HG02970 (cell line): ENCODE data around the gene SHROOM3.

Experiments
- ATAC-seq: cut with Tn5 transposase; IDR thresholded peaks from one replicate; pipeline ENCODE4 v1.9.1; 2021; ENCODE audit warnings: mild to moderate bottlenecking, moderate library complexity, moderate number of reproducible peaks; ENCODE audit not compliant: unreplicated experiment, low FRiP score

The SHROOM3 gene

GRCh38 chr4:76649086-76649485 lies 214.1 kb downstream of the SHROOM3 start:
- ATAC-seq = no peak

- no peak for ATAC-seq
Observed at GRCh38 chr4:76651616-76652015, 216.6 kb downstream of the SHROOM3 start.

GRCh38 chr4:76652389-76652788 lies 217.4 kb downstream of the SHROOM3 start:
- no peak for ATAC-seq

DNA sequence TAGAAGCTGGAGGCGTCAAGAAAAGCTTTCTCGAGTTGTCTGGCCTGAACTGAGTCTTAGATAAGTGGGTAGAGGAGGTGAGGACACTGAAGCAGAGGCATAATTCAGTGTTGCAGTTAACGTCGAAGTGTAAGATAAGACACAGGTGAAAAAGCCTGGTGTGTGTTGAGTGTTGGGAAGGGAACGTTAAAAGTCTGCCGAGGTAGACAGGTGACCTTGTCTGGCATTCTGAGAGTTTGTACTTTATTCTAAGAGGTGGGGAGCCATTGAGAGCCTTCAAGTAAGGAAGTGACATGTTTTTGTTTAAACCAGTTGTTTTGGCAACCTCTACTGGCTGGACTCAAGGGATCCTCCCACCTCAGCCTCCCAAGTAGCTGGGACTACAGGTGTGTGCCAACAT lies 219.1 kb downstream of the SHROOM3 start:
- no peak for ATAC-seq

DNA sequence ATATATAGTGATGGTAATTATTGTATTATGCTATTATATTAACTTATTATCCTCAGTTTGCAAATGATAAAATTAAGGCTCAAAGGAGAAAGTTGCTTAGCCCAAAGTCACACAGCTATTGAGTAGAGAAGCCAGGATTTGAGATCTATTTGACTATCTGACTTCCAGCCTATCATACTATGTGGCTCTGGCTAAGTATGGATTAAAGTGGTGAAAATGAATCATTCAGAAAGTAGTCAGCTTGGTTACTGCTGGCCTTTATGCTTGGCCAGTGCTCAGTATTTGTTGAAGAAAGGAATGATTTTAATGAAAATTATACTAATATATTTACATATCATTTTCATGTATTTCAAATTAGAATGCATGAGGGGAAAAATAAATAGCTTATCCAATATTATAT lies 219.8 kb downstream of the SHROOM3 start:
- no peak for ATAC-seq

DNA sequence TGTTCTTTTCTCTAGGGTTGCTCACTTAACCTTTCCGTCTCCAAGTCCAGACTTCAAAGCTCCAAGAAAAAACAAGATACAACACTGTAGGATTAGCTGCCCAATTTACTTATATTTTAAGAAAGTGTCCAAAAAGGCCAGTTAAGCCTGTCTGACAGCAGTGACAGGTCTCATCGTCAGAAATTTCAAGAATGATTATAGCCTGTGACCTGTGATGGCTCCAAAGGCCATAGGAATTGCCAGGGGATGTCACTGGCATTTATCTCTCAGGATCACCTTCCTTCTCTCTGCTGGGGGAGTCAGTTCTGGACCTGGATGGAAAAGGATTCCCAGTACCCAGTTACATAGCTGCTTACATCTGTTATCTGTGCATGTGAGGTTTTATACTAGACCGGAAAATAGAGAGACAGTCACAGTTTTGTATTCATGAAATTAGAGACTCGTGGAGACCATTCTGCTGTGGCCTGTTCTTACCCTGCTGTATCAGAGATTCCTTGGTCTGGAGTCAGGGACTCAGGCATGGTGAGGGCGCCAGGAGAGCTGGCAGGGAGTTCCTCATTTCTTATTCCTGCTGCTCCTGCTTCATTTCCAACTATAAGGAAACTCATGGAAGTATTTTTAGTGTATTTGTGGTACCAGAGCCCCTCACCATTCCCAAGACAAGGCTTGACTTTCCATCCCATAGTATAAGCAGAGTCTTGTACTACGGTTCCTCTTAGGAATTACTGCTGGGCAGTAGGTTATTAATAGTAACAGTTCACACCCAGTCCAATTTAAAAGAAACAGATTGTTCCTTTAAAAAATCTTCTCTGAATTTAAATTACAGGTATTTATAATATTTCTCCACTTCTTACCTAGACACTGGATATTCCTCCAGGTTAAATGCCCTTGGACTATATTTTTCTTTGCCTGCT lies 220.8 kb downstream of the SHROOM3 start:
- ATAC-seq = no peak

GRCh38 chr4:76657443-76657842 lies 222.4 kb downstream of the SHROOM3 start:
- ATAC-seq = no peak

DNA sequence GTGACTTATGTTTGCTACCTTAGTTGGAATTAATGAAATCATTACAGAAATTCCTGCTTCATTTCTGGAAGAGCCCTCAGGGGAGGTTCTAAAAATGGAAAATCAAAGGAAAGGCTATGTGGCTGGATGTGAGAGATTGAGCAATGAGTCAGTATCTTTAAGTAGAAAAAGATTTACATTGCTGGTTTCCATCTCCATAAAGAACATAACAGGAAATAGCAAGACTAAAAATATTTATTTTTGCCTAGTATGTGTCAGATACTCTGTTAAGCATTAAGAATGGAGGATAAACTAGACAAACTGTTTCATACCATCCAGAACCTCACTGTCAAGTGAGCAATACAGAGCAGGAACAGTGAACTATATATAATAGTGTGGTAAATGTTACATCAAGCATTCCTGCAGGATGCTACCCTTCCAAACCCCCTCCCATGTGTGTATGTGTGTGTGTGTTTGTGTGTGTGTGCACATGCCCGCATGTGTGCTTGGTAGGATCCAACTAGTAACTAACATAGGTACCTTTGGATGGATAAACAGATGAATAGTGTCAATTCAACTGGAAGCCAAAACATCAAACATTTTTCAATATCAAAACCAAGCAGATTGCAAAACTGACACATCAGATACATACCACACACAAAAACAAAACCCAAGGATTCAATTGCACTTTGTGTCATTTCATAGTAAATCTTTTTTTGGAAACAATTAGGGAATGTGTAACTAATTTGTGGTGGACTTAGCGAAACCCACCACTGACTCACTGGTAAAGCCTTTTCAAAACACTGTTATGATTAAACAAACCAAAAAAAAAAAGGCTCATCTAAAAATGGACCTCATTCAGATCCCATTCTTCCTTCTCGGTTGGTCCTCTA lies 223.4 kb downstream of the SHROOM3 start:
- no peak for ATAC-seq

DNA sequence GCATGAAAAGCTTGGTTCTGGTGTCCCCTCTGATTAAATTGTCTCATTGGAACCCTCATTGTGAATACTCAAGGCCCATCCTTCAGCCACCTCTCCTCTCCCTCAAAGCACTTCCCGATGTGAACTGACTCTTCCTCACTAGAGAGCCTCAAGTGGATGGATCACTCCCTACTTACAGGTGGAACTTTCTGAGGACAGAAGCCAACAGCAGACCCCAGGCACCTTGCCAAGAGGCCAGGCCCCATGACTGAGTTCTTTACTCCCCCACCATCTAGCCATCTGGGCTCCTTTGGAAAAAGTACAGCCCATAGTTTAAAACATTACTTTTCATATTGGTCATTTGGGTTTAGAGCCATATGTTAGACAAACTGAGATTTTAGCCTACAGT lies 224.1 kb downstream of the SHROOM3 start:
- no peak for ATAC-seq

GRCh38 chr4:76663824-76664223 lies 228.8 kb downstream of the SHROOM3 start:
- ATAC-seq = no peak

DNA sequence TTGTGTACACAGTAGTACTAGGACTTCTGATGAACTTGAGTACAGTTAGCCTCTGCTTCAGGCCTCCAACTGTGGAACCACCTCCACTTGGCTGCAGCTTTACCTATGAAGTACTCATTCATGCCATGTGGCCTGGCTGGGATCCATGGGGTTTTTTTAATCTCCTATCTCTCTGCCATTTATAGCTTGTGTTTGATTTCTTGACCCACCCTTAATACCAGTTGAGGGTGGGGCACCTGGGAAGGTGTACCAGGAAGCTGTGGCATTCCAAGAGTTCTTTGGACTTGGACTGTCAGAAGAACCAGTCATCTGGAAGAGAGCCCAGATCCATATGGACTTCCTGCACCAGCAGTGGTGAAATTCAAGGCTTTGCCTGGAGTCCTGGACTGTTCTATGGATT lies 230.1 kb downstream of the SHROOM3 start:
- ATAC-seq = no peak

DNA sequence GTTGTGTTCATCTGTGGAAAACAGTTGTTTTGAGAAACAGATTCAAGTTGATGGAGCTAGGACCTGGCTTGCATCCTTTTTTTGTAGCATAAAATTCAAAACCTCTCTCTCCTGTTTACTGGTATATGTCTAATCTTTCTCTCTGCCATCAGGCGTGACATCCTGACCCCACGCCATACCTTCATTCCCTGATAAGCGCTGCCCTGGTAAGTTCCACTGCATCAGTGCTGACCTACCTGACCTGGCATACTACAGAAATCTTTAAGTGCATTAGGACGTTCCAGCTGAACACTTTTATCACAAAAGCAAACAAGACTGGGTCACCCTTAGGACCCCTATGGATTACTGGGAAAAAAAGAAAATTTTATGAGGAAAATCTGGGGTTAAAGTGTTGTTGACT lies 230.7 kb downstream of the SHROOM3 start:
- no peak for ATAC-seq

DNA sequence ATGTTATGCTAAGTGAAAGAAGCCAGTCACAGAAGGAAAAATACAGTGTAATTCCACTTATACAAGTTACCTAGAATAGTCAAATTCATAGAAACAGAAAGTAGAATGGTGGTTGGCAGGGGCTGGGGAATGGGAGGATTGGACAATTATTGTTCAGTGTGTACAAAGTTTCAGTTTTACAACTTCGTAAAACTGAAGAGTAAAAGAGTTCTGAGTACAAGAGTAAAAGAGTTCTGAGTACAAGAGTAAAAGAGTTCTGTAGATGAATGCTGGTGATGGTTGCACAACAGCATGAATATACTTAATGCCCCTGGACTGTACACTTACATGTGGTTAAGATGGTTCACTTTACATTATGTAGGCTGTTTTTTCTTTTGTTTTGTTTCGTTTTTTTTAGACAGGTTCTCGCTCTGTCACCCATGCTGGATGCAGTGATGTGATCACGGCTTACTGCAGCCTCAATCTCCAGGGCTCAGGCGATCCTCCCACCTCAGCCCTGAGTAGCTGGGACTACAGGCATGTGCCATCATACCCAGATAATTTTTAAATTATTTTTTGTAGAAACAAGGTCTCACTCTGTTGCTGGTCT lies 232.0 kb downstream of the SHROOM3 start:
- ATAC-seq = no peak

GRCh38 chr4:76670631-76671030 lies 235.6 kb downstream of the SHROOM3 start:
- no peak for ATAC-seq

GRCh38 chr4:76673362-76673761 lies 238.3 kb downstream of the SHROOM3 start:
- no peak for ATAC-seq

- no peak for ATAC-seq
Observed at GRCh38 chr4:76674983-76675382, 240.0 kb downstream of the SHROOM3 start.

GRCh38 chr4:76677571-76678326 lies 242.7 kb downstream of the SHROOM3 start:
- no peak for ATAC-seq

DNA sequence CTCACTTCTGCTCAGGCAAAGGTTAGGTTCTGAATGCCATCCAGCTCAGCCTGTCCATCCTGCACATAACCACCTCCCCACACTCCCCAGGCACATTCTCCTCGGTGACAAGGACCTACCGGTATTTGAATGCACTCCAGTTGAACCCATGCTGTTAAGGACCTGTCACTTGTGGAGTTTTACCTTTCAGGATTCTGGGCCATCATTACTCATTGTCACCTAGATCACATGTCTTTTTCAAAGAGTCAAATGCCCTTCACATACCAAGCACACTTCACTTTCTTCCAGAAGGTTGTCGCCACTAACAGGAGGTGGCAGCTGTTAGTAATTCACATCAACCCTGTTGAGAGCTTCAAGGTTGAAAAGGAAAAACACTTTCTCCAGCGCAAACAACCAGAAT lies 244.7 kb downstream of the SHROOM3 start:
- ATAC-seq = no peak

DNA sequence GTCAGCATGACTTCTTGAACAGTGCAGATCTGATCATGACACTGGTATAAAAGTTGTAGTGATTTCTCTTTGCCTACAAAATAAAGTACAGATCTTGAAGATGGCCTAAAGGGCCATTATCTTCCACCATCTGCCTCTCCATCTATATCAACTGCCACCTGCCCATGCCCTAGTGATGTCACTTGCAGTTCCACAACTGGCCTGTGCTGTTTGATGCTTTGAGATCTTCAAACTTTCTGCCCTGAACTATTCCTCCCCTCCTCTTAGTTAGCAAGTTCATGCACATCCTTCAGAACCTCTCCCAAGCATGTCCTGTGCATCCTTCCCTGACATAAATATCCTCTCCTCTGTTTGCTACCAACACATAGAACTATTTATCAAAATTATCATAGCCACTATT lies 245.9 kb downstream of the SHROOM3 start:
- ATAC-seq = no peak

DNA sequence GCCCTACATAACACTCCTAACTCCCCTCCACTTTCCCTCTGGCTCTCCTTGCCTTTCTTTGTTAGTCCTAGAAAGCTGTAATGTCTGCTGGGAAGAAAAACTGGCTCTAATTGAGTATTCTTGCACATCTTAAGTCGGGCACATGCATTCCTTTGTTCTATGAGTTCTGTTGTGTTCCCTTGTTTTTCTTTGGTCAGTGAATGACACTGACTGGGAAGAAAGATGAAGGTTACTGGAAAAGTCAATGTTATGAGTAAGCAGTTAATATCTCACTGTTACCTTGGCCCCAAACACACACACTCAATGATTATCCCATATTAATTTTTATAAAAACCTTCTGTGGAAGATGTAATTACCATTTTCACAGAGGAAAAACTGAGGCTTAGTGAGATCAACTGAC lies 247.0 kb downstream of the SHROOM3 start:
- ATAC-seq = no peak
